Hematopoietic multipotent progenitor cell (in vitro differentiated cells): ENCODE data around the gene OR2T29. TPM values are rescaled to one million over a fixed set of nuclear protein-coding genes. Genes with fewer than 3 reads are reported as not detected.
"Not testable (repeated sequence)": the region's sequence is repeated elsewhere in the genome, so short reads cannot be mapped to it uniquely, and the experiment has no call there.

Source experiments
- DNase-seq, 3 donors: peaks; one replicate each; pipeline ENCODE4 v3.0.0-alpha.2; 2011 to 2015; ENCODE audit warnings: low read depth in 2 of 3, low spot score in 2 of 3
- small RNA-seq: library from RNA; depleted of rRNA; stranded (forward); fragments of <200 nt; gene quantifications from one replicate; pipeline ENCODE3, GENCODE V24; 2012
- total RNA-seq: library from RNA; depleted of rRNA; stranded (reverse); fragments of >200 nt; gene quantifications from one replicate; pipeline ENCODE4 v1.2.3, GENCODE V29; 2012

Gene OR2T29
- total RNA-seq, 1 donor, result not detected

DNA sequence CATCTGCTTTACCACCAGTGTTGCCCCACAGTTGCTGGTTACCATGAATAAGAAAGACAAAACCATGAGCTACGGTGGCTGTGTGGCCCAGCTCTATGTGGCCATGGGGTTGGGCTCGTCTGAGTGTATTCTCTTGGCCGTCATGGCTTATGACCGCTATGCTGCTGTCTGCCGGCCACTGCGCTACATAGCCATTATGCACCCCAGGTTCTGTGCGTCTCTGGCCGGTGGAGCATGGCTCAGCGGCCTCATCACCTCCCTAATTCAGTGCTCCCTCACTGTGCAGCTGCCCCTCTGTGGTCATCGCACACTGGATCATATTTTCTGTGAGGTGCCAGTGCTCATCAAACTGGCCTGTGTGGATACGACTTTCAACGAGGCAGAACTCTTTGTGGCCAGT lies 40.7 kb downstream of the OR2T29 start:
- DNase-seq, result no peak

DNA sequence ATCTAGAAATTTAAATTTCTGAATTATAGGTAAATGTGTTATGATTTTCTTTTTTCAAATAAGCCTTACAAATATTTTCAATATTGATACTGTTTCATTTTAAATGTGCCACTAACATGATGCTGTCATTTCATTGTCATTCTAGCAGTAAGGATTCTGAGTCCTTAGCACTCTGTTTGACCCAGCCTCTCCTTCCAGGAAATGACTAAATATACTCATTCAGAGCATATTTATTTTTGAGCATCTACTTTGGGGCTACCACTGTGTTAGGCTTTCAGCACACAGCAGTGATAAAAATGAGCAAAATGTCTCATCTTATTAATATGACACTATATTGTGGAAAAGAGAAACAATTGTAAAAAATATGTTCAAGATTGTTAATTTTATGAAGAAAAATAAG lies 52.4 kb downstream of the OR2T29 start:
- DNase-seq, result not testable (repeated sequence)

DNA sequence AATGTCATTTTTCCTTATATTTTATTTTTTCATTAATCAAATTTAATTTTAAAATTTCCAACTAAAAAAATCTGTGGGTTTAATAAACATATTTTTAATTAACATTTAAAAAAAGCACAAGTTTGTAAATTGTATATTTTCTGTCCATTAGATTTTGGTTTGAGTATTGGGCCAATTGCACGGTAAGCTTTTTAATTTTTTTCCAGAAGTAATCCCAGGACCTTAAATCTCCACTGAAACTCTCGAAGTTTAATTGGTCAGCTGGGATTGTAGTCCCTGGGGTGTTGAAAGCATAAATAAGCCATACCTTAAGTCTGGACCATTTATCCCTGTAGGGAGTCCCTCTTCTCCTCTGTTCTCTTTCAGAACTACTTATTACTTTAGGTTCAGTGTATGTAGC lies 54.8 kb downstream of the OR2T29 start, which contains the start of gene OR2G6:
TSS of gene OR2G6 (plus strand) at position 301 of the 400 bp plus-strand sequence. CDS start 13,574 bp downstream, outside the sequence.
- not testable (repeated sequence) for DNase-seq

Small RNA genes lying within 50 kb of the gene (small RNA-seq; reads per million reads assigned to genes)
- not detected for gene RF00019

Other genes with a start within 250 kb of the OR2T29 start
- not detected for gene OR2M7, start 238.2 kb downstream of the OR2T29 start, total RNA-seq
- gene OR14C36, start 214.0 kb downstream of the OR2T29 start, total RNA-seq, result not detected
- under 0.01 TPM for gene OR2T4, start 201.1 kb downstream of the OR2T29 start, total RNA-seq
- gene OR2T6, start 187.0 kb downstream of the OR2T29 start, total RNA-seq, result under 0.01 TPM
- under 0.01 TPM for gene OR2T1, start 159.7 kb downstream of the OR2T29 start, total RNA-seq
- under 0.01 TPM for gene OR2T2, start 117.1 kb downstream of the OR2T29 start, total RNA-seq
- gene OR2T3, start 89.4 kb downstream of the OR2T29 start, total RNA-seq, result under 0.01 TPM
- not detected for gene OR2T5, start 74.2 kb downstream of the OR2T29 start, total RNA-seq
- not detected for gene OR2G6, start 54.7 kb downstream of the OR2T29 start, total RNA-seq
- gene OR2T34, start 12.0 kb upstream of the OR2T29 start, total RNA-seq, result under 0.01 TPM
- not detected for gene OR2T10, start 34.9 kb upstream of the OR2T29 start, total RNA-seq
- not detected for gene OR2T11, start 72.3 kb upstream of the OR2T29 start, total RNA-seq
- not detected for gene OR2T35, start 82.5 kb upstream of the OR2T29 start, total RNA-seq
- gene OR2T27, start 92.8 kb upstream of the OR2T29 start, total RNA-seq, result not detected
- gene OR14I1, start 140.0 kb upstream of the OR2T29 start, total RNA-seq, result not detected
- 0.54 TPM for gene LYPD8, start 193.0 kb upstream of the OR2T29 start, total RNA-seq